IMR-90 (cell line): Measurements from ENCODE around the gene KRTAP9-2. TPM values are rescaled to one million over a fixed set of nuclear protein-coding genes. Genes with fewer than 3 reads are reported as not detected.
"Not testable (repeated sequence)": the region's sequence is repeated elsewhere in the genome, so short reads cannot be mapped to it uniquely, and the experiment has no call there.

Source experiments
- ATAC-seq: fragments of 200-7000 bp; cut with Tn5 transposase; 2 replicates; pipeline ENCODE4 v1.9.1; 2020; ENCODE audit warnings: low read depth, mild to moderate bottlenecking, moderate library complexity
- BruUV-seq: library from RNA; stranded (reverse); fragments of 400-500 nt; replicated peaks from 2 replicates; lab custom pipeline; 2021; lab: Mats Ljungman, UMichigan
- CTCF ChIA-PET: fragments of 300-600 bp; formaldehyde crosslinking; extraction: SDS; loops from one replicate; lab custom pipeline; 2021; ENCODE audit warnings: antibody characterized with exemption; lab: Yijun Ruan, JAX
- POLR2A ChIA-PET: fragments of 300-600 bp; sonication (Branson Sonifier 250); formaldehyde crosslinking; loops from one replicate; lab custom pipeline; 2022; ENCODE audit warnings: antibody characterized with exemption; ENCODE audit not compliant: unreplicated experiment; lab: Charles Lee
- DNase-seq: peaks from one replicate; pipeline ENCODE4 v3.0.0; 2013
- H2AFZ ChIP-seq: replicated peaks from 2 replicates; pipeline ENCODE3; 2013; ENCODE audit warnings: low read length, mild to moderate bottlenecking; ENCODE audit not compliant: poor library complexity
- H2AK5ac ChIP-seq: 2 replicates; pipeline ENCODE4 v1.6.1; 2013; ENCODE audit warnings: low read depth, low read length, inconsistent platforms
- H2AK9ac ChIP-seq: replicated peaks from 2 replicates; pipeline ENCODE3; 2013; ENCODE audit warnings: mild to moderate bottlenecking, low read depth, low read length, moderate library complexity; ENCODE audit not compliant: poor library complexity
- H2BK120ac ChIP-seq: 2 replicates; pipeline ENCODE4 v1.6.1; 2013; ENCODE audit warnings: low read depth, low read length, inconsistent platforms
- H2BK15ac ChIP-seq: 3 replicates; pipeline ENCODE4 v1.6.1; 2013; ENCODE audit warnings: low read depth, low read length, inconsistent platforms
- H2BK20ac ChIP-seq: 2 replicates; pipeline ENCODE4 v1.6.1; 2013; ENCODE audit warnings: low read depth, mild to moderate bottlenecking, inconsistent platforms, low read length, moderate library complexity
- H2BK5ac ChIP-seq: 2 replicates; pipeline ENCODE4 v1.6.1; 2013; ENCODE audit warnings: mild to moderate bottlenecking, low read depth, low read length, inconsistent platforms; ENCODE audit not compliant: poor library complexity, severe bottlenecking
- H3K14ac ChIP-seq: replicated peaks from 2 replicates; pipeline ENCODE4 v1.6.1; 2013; ENCODE audit warnings: low read depth, low read length, inconsistent platforms
- H3K18ac ChIP-seq: 2 replicates; pipeline ENCODE4 v1.6.1; 2013; ENCODE audit warnings: low read depth, low read length, control low read depth
- H3K23ac ChIP-seq: 2 replicates; pipeline ENCODE4 v1.6.1; 2013; ENCODE audit warnings: low read depth, low read length, inconsistent platforms
- H3K27ac ChIP-seq: 2 replicates; pipeline ENCODE4 v1.5.1; 2013; ENCODE audit warnings: mild to moderate bottlenecking, control low read depth, low read length; ENCODE audit not compliant: insufficient read depth
- H3K27me3 ChIP-seq: 2 replicates; pipeline ENCODE4 v1.6.1; 2013; ENCODE audit warnings: low read length; ENCODE audit not compliant: control insufficient read depth, insufficient read depth
- H3K36me3 ChIP-seq: 2 replicates; pipeline ENCODE4 v1.6.1; 2013; ENCODE audit warnings: low read length, mixed read lengths; ENCODE audit not compliant: control insufficient read depth, insufficient read depth
- H3K4ac ChIP-seq: 2 replicates; pipeline ENCODE4 v1.6.1; 2013; ENCODE audit warnings: low read depth, low read length, inconsistent platforms
- H3K4me1 ChIP-seq: 2 replicates; pipeline ENCODE4 v1.6.1; 2013; ENCODE audit warnings: low read length, mixed read lengths; ENCODE audit not compliant: control insufficient read depth, insufficient read depth
- H3K4me2 ChIP-seq: 2 replicates; pipeline ENCODE4 v1.6.1; 2013; ENCODE audit warnings: low read depth, mild to moderate bottlenecking, control low read depth, low read length, moderate library complexity
- H3K4me3 ChIP-seq: 2 replicates; pipeline ENCODE4 v1.5.1; 2013; ENCODE audit warnings: low read depth, mild to moderate bottlenecking, control low read depth, low read length, moderate library complexity; ENCODE audit not compliant: insufficient read depth
- H3K56ac ChIP-seq: 2 replicates; pipeline ENCODE4 v1.6.1; 2013; ENCODE audit warnings: low read length, inconsistent platforms; ENCODE audit not compliant: insufficient read depth; ENCODE audit errors: extremely low read depth
- H3K79me1 ChIP-seq, 2 experiments: 2 replicates each; pipeline ENCODE4 v1.6.1; 2013; ENCODE audit warnings: low read length in 2 of 2, inconsistent platforms in 1 of 2, low read depth in 1 of 2
- H3K9ac ChIP-seq: 2 replicates; pipeline ENCODE4 v1.6.1; 2013; ENCODE audit warnings: low read depth, low read length, control low read depth
- H3K9me1 ChIP-seq: 2 replicates; pipeline ENCODE4 v1.6.1; 2013; ENCODE audit warnings: low read length, inconsistent platforms; ENCODE audit not compliant: insufficient read depth
- H3K9me3 ChIP-seq: 2 replicates; pipeline ENCODE4 v1.6.1; 2013; ENCODE audit warnings: low read length; ENCODE audit not compliant: control insufficient read depth, insufficient read depth
- H4K20me1 ChIP-seq: 2 replicates; pipeline ENCODE4 v1.6.1; 2013; ENCODE audit warnings: low read length, inconsistent platforms; ENCODE audit not compliant: insufficient read depth
- H4K5ac ChIP-seq: 2 replicates; pipeline ENCODE4 v1.6.1; 2013; ENCODE audit warnings: mild to moderate bottlenecking, low read depth, low read length, control low read depth
- H4K8ac ChIP-seq, 2 experiments: 2 replicates each; pipeline ENCODE4 v1.6.1; 2013; ENCODE audit warnings: low read depth in 2 of 2, low read length in 2 of 2, control low read depth in 1 of 2, inconsistent platforms in 1 of 2
- H4K91ac ChIP-seq: 2 replicates; pipeline ENCODE4 v1.6.1; 2013; ENCODE audit warnings: low read depth, low read length, inconsistent platforms; ENCODE audit not compliant: insufficient read depth
- BHLHE40 ChIP-seq: fragments of 150-350 bp; IDR thresholded peaks from 2 replicates; pipeline ENCODE4 v1.6.1; 2016; ENCODE audit warnings: mild to moderate bottlenecking, low read depth, low read length
- CHD1 ChIP-seq: IDR thresholded peaks from 2 replicates; pipeline ENCODE4 v1.6.1; 2012; ENCODE audit warnings: low read depth, low read length, improper control_type of control experiment
- ELK1 ChIP-seq: fragments of 150-350 bp; IDR thresholded peaks from 2 replicates; pipeline ENCODE4 v1.6.1; 2016; ENCODE audit warnings: low read depth, mild to moderate bottlenecking, low read length, moderate library complexity, borderline replicate concordance
- MAFK ChIP-seq: IDR thresholded peaks from 2 replicates; pipeline ENCODE4 v1.6.1; 2012; ENCODE audit warnings: low read depth, low read length, improper control_type of control experiment
- MXI1 ChIP-seq: IDR thresholded peaks from 2 replicates; pipeline ENCODE4 v1.6.1; 2012; ENCODE audit warnings: low read depth, mild to moderate bottlenecking, low read length, moderate library complexity, borderline replicate concordance
- POLR2A ChIP-seq: IDR thresholded peaks from 2 replicates; pipeline ENCODE4 v1.6.1; 2012; ENCODE audit warnings: mild to moderate bottlenecking, low read depth, low read length
- RAD21 ChIP-seq: IDR thresholded peaks from 2 replicates; pipeline ENCODE4 v1.6.1; 2012; ENCODE audit warnings: low read length, improper control_type of control experiment
- RCOR1 ChIP-seq: IDR thresholded peaks from 2 replicates; pipeline ENCODE4 v1.6.1; 2012; ENCODE audit warnings: mild to moderate bottlenecking, low read length, improper control_type of control experiment; ENCODE audit not compliant: insufficient replicate concordance
- WGBS, 2 experiments: methylation state at CpG; one replicate each; pipeline versions ENCODE4 v1.1.5 to v1.1.7; 2013; ENCODE audit warnings: missing lambda C conversion rate in 2 of 2; ENCODE audit not compliant: insufficient read length in 1 of 2; ENCODE audit errors: extremely low coverage in 2 of 2; 5-methylcytosine and 5-hydroxymethylcytosine counted together
- dilution Hi-C: fragments of 300-500 bp; cut with HindIII; formaldehyde crosslinking; loops from one replicate; pipeline ENCODE4 v1.14.3; 2018; ENCODE audit warnings: low sequenced_read_pairs; ENCODE audit not compliant: unreplicated experiment
- in situ Hi-C: fragments of 300-500 bp; cut with MboI; formaldehyde crosslinking; loops from 3 replicates; pipeline ENCODE4 v1.14.3; 2019; ENCODE audit warnings: low sequenced_read_pairs, inconsistent platforms, mixed read lengths
- intact Hi-C: fragments of 100-400 bp; cut with micrococcal nuclease; formaldehyde crosslinking; loops from 2 replicates; pipeline ENCODE4 v1.10.0; 2022
- polyA plus RNA-seq, 3 experiments: library from polyadenylated mRNA; depleted of rRNA; stranded (reverse); fragments of >200 nt; gene quantifications; 2 replicates each; pipeline ENCODE4 v1.2.3, GENCODE V29; 2012; ENCODE audit warnings: low replicate concordance in 1 of 3
- total RNA-seq: library from RNA; depleted of rRNA; stranded (reverse); fragments of >200 nt; gene quantifications from 2 replicates; pipeline ENCODE4 v1.2.3, GENCODE V29; 2012

The KRTAP9-2 gene
- total and polyA plus RNA-seq, 2 of the 4 experiments (the other 2 are of a cell fraction): not detected

- intact Hi-C loops: no loop called here
- dilution Hi-C loops: no loop called here
- no peak overlapping the region for H2AK9ac ChIP-seq
- WGBS, 2 experiments: 100% methylated on average over 1 of the region's 2 CpGs; no CpG with 5 or more reads in 1 of the 2 experiments
- TF ChIP-seq RCOR1 (no peak), CHD1 (no peak), POLR2A (no peak), ELK1 (no peak), MXI1 (no peak), RAD21 (no peak), MAFK (no peak), BHLHE40 (no peak)
- BruUV-seq: no TSS peak
- no peak overlapping the region for H4K91ac ChIP-seq
- no peak overlapping the region for H2AK5ac ChIP-seq
- H3K4me3 ChIP-seq: no peak overlapping the region
- H3K4me2 ChIP-seq: no peak overlapping the region
- H3K79me1 ChIP-seq: no peaks in the 10 kb centered on the region
- H3K18ac ChIP-seq: no peak overlapping the region
- H3K23ac ChIP-seq: no peak overlapping the region
- no peak overlapping the region for H3K9ac ChIP-seq
- DNase-seq (no peak), ATAC-seq (no peak)
- no peaks in the 10 kb centered on the region for H3K36me3 ChIP-seq
- no peak overlapping the region for H2BK5ac ChIP-seq
- H2BK120ac ChIP-seq: no peak overlapping the region
- no peak overlapping the region for H4K8ac ChIP-seq
- in situ Hi-C loops: no loop called here
- H3K27me3 ChIP-seq: peaks cover 6% of the 10 kb centered on the region
- no peak overlapping the region for H2BK15ac ChIP-seq
- H3K9me3 ChIP-seq: no peaks in the 10 kb centered on the region; the same call in 1 of the 2 replicates
- no peak overlapping the region for H4K5ac ChIP-seq
- H2AFZ ChIP-seq: no peak overlapping the region
- H4K20me1 ChIP-seq: no peaks in the 10 kb centered on the region
- H3K9me1 ChIP-seq: no peaks in the 10 kb centered on the region
- H2BK20ac ChIP-seq: no peak overlapping the region
- ChIA-PET CTCF (no interaction called here), POLR2A (no interaction called here)
- H3K4ac ChIP-seq: no peak overlapping the region
- no peaks in the 10 kb centered on the region for H3K4me1 ChIP-seq
- H3K14ac ChIP-seq: no peak overlapping the region
- no peak overlapping the region for H3K27ac ChIP-seq
- H3K56ac ChIP-seq: no peak overlapping the region
Measured at GRCh38 chr17:41186872-41187271, 39.6 kb upstream of the KRTAP9-2 start.

- H4K5ac ChIP-seq, POLR2A ChIA-PET, H3K36me3 ChIP-seq, H3K9ac ChIP-seq, H3K79me1 ChIP-seq, BruUV-seq, H2BK20ac ChIP-seq, intact Hi-C loops, H2AFZ ChIP-seq, H2BK15ac ChIP-seq, H2AK5ac ChIP-seq, H4K91ac ChIP-seq, ATAC-seq, H3K14ac ChIP-seq, H3K23ac ChIP-seq, H3K56ac ChIP-seq, H3K4me3 ChIP-seq, DNase-seq, H2AK9ac ChIP-seq, dilution Hi-C loops, H3K4me1 ChIP-seq, in situ Hi-C loops, H3K4me2 ChIP-seq, H4K20me1 ChIP-seq, H3K27ac ChIP-seq, H3K4ac ChIP-seq, H3K27me3 ChIP-seq, H2BK120ac ChIP-seq, H3K9me3 ChIP-seq, H2BK5ac ChIP-seq, H3K18ac ChIP-seq, H4K8ac ChIP-seq, H3K9me1 ChIP-seq: not testable (repeated sequence)
- CTCF ChIA-PET: interaction anchor here (0.8 kb wide), 1 partner anchor 9 kb away, joined by 3 read pairs; no protein-coding TSS in a partner anchor
- 56% methylated on average over 1 of the region's 1 CpG; no CpG with 5 or more reads in 1 of the 2 experiments for WGBS, 2 experiments
Measured at GRCh38 chr17:41189837-41190318, 36.6 kb upstream of the KRTAP9-2 start, which contains the start of gene KRTAP9-1. Gene KRTAP9-1 (plus strand): TSS chr17:41189887. CDS start chr17:41189887, 0 bp downstream.
